GM12864 (cell line): ENCODE results near the gene PLXNA2.

ENCODE experiments used
- DNase-seq: peaks from one replicate; pipeline ENCODE4 v3.0.0-alpha.2; 2011; ENCODE audit warnings: low read depth
- H3K4me3 ChIP-seq: 2 replicates; pipeline ENCODE4 v1.5.1; 2011; ENCODE audit warnings: mild to moderate bottlenecking, low read depth, low read length, control low read depth
- CTCF ChIP-seq: IDR thresholded peaks from 2 replicates; pipeline ENCODE4 v1.5.1; 2011; ENCODE audit warnings: low read depth, mild to moderate bottlenecking, moderate library complexity, low read length, control low read depth, inconsistent platforms; ENCODE audit errors: missing control alignments

The PLXNA2 gene

GRCh38 chr1:208188607-208189006, 55.6 kb downstream of the PLXNA2 start:
- no peak for TF ChIP-seq CTCF

GRCh38 chr1:208187499-208188041, 56.6 kb downstream of the PLXNA2 start:
- no peak overlapping the region for H3K4me3 ChIP-seq
- DNase-seq, result peak; percentile 49
- no peak for TF ChIP-seq CTCF

More at GRCh38 chr1:208188607-208189006, 55.6 kb downstream of the PLXNA2 start:
- H3K4me3 ChIP-seq, result no peak overlapping the region
- no peak for DNase-seq

GRCh38 chr1:208185801-208186231, 58.4 kb downstream of the PLXNA2 start:
- no peak overlapping the region for H3K4me3 ChIP-seq
- no peak for DNase-seq
- no peak for TF ChIP-seq CTCF

GRCh38 chr1:208184966-208185654, 59.1 kb downstream of the PLXNA2 start:
- H3K4me3 ChIP-seq, result no peak overlapping the region
- no peak for TF ChIP-seq CTCF
- DNase-seq, result no peak

GRCh38 chr1:208183977-208184911, 59.9 kb downstream of the PLXNA2 start:
- DNase-seq, result no peak
- no peak overlapping the region for H3K4me3 ChIP-seq
- TF ChIP-seq CTCF, result no peak

GRCh38 chr1:208182880-208183645, 61.1 kb downstream of the PLXNA2 start:
- TF ChIP-seq CTCF, result no peak
- no peak for DNase-seq
- H3K4me3 ChIP-seq, result no peak overlapping the region
